GM19372 (cell line): Measurements from ENCODE around the gene UMOD.

Source experiments
- ATAC-seq: cut with Tn5 transposase; IDR thresholded peaks from one replicate; pipeline ENCODE4 v1.9.1; 2021; ENCODE audit warnings: mild to moderate bottlenecking, low read depth, moderate library complexity; ENCODE audit not compliant: unreplicated experiment

The UMOD gene

GRCh38 chr16:20352615-20353014 lies at the start of gene UMOD:
UMOD (minus strand) TSS chr16:20352715; CDS start chr16:20350737, 1,978 bp downstream.
- no peak for ATAC-seq

- no peak for ATAC-seq
Observed at GRCh38 chr16:20401475-20402016, 49.0 kb upstream of the UMOD start.

- no peak for ATAC-seq
Observed at GRCh38 chr16:20401066-20401465, 48.6 kb upstream of the UMOD start.

DNA sequence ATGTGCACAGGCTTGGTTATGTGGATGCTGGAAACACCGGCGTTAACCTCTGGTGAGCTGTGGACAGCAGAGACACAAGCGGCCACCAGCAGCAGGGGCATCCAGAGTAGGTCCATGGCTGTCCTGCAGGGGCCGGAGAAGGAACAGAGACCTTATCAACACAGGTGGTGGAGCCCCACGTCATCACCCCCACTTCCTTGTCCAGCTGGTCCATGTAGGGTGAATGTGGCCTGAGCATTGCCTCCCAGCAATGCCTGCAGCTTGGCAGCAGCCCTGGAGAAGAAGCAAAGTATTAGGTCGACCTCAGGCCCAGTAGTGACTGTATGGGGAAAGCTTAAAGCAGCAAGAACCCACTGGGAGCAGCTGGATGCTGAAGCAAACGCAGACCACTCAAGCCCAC lies 46.7 kb upstream of the UMOD start:
- ATAC-seq = no peak

DNA sequence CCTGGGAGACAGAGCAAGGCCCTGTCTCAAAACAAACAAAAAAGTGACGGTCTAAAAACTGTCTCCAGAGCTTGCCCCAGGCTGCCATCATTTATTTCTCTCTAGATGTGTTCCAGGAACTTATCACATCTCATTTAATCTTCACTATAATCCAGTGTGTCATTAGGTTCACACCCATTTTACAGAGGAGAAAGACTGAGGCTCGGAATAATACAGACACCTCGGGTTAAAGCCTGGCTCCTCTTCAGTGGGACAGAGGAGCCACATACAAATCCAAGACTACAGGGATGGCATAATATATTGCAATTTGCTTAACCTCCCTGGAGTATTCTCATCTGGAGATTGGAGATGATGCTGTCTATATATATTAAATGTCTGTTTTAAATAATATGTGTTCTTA lies 46.1 kb upstream of the UMOD start:
- ATAC-seq = no peak

DNA sequence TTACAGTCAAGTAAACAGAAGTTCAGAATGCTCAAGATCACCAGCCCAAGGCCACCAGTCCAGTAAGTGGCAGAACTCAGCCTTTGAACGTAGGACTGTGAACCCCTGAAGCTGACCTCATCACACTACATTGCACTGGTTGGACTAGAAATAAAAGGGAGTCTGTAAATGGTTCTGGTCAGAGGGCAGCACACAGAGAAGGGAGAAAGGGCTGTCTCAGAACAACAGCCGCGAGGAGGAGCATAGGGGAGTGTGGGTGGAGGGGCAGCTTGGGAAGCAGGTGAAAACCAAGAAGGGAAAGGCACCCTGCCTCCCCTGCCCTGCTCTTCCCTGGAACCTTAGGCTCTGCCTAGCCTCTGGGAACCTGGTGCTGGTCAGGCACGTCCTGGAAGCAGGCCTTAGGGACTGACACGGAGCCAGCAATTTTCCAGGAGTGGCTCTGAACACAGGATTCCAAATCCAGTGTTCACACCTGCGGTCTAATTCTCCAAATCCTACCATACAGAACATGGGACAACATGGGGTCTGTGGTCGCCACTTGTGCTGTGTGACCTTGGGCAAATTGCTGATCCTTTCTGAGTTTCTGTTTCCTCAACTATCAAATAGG lies 45.1 kb upstream of the UMOD start:
- ATAC-seq = no peak

DNA sequence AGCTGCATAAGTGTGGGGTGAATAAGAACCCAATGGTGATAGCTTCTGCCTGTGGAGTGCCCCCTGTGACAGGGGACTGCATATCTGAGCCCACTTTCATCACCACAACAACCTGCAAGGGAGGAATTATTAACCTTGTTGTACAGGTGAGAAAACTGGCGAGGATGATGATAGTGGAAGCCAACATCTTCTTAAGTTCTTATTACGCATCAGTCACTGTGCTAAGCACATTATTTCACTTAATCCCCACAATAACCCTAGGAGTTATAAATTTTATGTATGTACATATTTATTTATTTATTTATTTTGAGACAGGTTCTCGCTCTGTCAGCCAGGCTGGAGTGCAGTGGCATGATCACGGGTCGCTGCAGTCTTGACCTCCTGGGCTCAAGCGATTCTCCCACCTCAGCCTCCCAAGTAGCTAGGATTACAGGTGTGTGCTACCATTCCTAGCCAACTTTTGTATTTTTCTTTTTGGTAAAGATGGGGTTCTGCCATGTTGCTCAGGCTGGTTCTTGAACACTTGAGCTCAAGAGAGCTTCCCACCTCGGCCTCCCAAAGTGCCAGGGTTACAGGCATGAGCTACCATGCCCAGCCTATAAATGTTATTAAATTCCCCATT lies 44.4 kb upstream of the UMOD start:
- no peak for ATAC-seq

- no peak for ATAC-seq
Observed at GRCh38 chr16:20395946-20396345, 43.4 kb upstream of the UMOD start.

- no peak for ATAC-seq
Observed at GRCh38 chr16:20393801-20394577, 41.5 kb upstream of the UMOD start.

GRCh38 chr16:20391045-20391444 lies 38.5 kb upstream of the UMOD start:
- no peak for ATAC-seq

DNA sequence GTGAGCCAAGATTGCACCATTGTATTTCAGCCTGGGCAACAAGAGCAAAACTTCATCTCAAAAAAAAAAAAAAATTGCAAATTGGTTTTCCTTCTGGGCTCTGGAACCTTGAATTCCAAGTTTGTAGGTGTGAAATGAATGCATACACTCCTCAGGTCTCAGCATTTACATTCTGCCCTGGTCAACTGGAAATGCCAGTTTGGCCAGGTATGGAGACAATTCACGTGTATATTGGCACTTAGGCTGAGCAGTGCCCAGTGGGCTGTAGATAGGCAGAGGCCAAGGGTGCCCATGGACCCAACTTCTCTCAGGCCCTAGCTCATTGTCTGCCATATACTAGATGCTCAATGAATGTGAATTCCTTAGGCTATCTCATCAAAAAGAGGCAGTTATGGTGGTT lies 36.3 kb upstream of the UMOD start:
- no peak for ATAC-seq

- no peak for ATAC-seq
Observed at GRCh38 chr16:20387978-20388377, 35.5 kb upstream of the UMOD start.

GRCh38 chr16:20385844-20386832 lies 33.6 kb upstream of the UMOD start:
- no peak for ATAC-seq

DNA sequence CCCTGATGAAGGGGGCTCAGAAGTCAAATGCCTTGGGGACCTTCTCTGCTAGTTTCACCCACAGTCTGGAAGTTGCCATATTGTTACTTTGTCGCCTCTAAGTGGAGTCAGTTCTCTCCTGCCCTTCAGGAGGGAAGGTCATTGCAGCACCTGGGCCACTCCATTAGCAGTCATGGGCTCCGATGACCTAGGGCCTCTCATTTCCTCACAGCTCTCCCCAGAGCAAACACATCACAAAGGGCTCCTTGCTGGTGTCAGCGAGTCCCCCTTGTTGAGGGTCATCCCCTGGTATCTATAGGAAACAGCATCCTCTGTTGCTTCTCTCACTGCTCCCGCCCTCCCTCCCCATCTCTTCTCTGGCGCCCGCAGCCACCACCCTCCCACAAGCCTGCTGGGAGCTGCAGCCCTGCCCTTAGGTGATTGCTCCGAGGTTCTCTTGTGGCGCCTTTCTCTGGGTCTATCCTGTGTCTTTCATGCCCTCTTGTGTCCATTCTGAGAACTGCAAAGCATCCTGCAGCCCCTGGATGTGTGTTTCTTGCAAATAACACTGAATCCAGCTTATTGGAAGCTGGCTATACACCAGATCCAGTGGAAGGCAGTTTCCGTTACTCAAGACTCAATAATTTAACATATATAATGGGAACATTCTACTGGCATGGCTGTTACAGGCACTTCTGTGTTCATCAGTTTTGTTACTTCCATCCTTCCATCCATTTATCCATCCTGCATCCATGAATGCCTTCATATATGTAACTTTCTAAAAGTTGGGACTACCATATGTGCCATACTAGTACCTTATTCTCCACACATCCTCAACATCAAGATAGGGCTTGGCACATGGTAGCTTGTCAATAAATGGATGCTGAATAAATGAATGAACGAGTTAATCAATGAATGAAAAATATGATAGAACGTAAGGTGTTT lies 30.9 kb upstream of the UMOD start:
- no peak for ATAC-seq

- no peak for ATAC-seq
Observed at GRCh38 chr16:20382202-20382948, 29.9 kb upstream of the UMOD start.

GRCh38 chr16:20380782-20381181 lies 28.3 kb upstream of the UMOD start:
- ATAC-seq = no peak

DNA sequence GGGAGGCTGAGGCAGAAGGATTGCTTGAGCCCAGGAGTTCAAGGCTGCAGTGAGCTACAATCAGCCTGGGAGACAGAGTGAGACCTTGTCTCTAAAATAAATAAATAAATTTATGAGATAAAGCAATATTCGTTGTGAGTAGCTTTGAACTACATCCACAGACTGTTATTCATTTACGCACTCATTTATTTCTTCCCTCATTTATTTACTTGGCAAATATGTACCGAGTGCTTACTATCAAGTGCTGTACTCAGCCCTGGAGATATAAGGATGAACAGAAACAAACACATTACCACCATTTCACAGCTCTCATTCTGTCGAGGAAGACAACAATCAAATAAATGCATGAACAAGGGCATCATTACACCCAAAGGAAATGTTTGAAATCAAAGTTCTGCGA lies 24.7 kb upstream of the UMOD start:
- no peak for ATAC-seq

DNA sequence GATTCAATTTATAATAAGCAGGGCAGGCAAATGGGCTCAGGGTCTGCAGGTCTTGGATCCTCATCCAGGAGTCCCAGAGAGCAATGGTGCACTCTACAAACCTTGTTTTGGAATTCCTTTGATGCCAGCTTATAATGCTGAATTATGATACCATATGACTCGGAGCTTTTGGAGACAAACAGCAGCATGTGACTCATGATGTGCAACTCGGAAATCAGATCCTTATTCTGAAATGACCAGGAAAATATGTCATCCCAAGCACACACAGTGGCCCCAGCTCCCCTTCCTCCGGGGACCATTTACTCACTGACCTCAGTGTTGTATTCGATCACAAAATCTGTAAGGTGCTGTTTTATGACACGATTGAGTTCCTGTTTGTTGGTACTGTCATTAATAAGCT lies 20.2 kb upstream of the UMOD start:
- no peak for ATAC-seq
